Fibroblast of skin of right quadriceps (primary cell): ENCODE measurements around the gene SRP9.

Source experiments
- DNase-seq: peaks from one replicate; pipeline ENCODE4 v3.0.0-alpha.2; 2013

Gene SRP9, protein sequence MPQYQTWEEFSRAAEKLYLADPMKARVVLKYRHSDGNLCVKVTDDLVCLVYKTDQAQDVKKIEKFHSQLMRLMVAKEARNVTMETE

DNA sequence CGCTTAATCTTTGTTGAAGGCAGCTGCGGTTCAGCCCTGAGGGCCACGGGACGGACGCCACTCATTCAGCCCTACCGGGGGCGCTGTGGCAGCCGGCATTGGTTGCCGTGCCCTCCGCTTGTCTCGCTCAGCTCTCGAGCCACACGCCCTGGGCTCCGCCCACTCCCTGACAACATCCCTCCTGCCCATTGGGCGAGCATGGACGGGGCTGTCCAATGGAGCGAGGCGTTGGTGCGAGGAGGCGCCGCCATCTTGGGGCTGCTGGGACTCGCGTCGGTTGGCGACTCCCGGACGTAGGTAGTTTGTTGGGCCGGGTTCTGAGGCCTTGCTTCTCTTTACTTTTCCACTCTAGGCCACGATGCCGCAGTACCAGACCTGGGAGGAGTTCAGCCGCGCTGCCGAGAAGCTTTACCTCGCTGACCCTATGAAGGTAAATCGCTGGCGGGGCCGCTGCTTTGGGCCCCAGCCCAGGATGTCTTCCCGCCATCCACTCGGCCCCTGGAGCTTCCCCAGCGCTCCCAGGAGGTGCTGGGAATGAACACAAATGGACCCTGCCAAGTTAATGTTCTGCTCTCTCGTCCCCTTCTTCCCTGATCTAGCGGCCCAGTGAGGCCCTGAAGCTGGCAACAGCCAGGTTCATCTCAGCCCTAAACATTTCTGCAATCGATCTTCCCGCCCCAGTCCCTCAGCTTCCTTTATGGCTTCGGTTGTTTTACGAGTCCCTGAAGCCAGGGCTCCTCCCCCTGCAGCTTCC is at the start of gene SRP9:
TSS of gene SRP9 (plus strand) at position 244 of the 754 bp plus-strand sequence. CDS start at position 359, 115 bp downstream.
- DNase-seq = peak; percentile 98

DNA sequence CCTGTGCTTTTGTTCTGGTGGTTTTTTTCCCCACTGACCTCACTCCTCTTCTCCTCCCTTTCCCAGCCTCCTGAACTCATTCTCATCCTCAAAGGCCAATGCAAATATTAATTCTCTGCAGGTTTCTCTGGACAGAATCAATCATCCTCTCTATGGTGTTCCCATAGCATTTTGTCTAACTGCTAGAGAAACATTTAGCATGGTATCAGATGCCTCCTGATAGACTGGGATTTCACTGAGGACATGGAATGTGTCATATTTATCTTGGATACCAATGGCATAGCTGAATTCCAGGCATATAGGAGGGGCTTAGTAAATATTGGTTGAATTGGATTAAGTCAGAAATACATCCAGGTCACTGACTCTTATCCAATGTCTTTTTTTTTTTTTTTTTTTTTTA is 46.1 kb upstream of the SRP9 start:
- DNase-seq = no peak

DNA sequence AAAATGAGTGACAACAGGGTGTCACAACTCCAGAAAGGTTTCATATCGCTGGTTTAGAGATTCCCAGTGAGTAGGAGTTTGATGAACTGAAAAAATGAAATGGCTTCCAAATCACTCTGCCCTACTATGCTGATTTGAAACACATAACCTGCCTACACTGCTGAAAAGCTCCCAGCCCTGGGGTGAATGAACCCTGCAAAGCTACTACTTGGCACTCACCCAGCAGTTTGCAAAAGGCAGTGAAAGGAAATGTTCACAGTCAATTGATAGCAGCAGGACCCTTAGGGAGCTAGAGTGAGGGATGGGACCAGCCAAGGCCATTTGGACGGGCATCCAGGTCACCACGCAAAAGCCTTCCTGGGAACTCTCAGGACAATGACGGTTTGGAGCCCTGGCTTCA is 44.4 kb upstream of the SRP9 start:
- DNase-seq = no peak

DNA sequence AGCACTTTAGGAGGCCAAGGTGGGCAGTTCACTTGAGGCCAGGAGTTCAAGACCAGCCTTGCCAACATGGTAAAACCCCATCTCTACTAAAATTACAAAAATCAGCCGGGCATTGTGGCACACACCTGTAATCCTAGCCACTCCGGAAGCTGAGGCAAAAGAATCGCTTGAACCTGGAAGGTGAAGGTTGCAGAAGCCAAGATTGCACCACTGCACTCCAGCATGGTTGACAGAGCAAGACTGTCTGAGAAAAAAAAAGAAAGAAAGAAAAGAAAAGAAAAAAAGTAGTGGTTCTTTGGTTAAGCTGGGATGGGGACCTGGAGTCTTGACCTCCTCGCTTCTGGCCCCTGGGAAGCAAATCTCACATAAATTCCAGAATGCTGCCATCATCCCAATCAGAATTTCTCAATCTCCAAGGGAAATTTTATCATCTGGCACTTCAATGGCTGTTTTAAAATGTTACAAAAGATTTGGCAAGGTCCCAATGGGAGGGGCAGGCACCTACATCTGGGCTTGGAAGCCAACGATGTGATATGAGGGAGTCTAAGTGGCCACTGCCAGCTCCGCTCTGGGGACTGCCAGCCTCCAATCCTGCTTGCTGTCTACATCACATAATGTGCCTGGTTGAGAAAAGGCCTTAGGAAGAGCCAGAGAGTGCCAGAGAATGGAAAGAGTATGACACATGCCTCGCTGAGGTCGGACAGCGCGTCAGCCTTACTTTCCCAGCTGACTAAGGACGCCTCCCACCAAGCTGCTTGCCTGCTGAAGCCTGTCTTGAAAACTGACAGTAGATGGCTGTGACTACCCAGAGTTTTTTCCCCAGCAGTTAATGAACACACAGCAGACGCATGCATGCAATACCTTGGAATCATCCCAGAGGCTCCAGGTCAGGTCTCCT is 42.1 kb upstream of the SRP9 start:
- DNase-seq = peak; percentile 95

DNA sequence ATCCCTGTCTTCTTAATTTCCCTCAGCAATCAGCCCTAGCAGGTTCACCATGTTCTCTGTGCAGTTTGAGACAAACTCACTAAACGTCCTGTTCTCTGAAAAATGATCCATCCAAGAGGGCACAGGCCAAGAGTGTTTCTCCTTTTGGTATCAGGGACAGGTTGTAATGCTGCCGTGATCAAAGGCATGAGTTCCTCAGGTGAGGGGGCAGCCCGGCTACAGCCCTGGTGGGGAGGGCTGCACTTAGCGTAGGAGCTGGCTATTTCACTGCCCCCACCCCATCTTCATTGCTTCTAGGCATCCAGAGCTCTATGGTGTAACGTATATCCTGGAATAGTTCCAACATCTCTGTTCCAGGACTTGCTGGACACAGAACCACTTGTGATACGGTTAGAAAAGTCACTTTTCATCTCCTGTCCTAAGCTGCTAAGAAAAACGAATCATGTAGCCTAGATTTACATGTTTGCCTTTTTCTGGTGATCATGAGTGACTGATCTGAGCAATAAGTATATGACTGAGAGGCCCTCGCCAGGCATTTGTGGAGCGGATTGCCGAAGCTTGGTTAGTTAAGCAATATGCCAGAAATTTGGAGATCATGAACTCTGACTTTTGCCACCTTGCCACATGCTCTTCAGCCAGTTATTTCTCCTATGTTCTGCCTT is 41.1 kb upstream of the SRP9 start:
- DNase-seq = no peak

DNA sequence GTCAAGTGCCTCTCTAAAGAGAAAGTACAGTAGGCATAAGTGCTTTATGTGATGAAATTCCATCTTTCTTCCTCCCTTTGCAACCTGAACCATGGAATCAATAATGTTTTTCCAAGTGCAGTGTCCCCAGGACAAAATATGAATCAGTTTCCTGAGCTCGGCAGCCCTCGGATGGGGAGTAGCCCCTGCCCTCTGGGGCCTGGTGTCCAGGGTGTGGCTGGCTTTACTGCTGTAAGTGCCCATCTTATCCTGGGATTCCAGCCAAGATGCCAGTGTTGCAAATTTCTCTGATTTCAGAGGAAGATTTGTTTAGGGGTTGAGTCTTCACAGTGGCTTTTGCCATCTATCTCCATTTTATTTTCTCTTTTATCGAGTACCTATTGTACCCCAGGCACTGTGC is 40.5 kb upstream of the SRP9 start:
- no peak for DNase-seq

DNA sequence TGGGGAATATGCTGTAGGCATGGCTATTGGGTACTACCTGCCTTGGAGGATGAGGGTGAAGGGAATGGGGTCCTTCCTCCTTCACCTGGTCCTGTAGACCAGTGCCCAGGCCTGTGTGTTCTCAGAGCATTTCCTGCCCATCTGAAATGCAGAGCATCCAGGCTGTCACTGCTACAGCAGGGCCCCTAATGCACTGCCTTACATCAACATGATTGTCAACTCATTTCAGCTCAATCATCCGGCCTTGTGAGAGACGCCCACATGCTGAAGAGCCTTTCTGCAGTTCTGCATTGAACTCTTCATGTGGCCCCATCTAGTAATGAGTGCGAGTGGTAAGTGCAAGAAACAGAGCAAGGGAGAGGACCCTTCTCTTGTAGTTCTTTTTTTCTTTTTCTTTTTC is 39.8 kb upstream of the SRP9 start:
- no peak for DNase-seq

DNA sequence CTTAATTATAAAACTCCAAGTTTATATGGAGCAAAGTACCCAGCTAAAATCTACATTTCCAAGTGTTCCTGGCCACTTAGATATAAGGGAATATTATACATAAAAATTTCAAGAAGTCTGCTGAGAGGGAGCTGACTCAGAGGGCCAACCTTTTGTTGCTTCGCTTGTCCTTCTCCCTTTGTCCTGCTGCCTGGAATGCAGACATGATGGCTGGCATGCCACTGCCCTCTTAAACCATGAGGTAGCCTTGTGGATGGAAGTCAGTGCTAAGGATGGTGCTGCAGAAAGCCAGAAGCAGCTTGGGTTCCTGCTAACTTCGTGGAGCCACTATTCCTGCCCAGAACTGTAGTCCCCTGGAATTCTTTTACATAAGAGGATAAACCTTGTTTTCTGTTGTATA is 38.9 kb upstream of the SRP9 start:
- DNase-seq = no peak

DNA sequence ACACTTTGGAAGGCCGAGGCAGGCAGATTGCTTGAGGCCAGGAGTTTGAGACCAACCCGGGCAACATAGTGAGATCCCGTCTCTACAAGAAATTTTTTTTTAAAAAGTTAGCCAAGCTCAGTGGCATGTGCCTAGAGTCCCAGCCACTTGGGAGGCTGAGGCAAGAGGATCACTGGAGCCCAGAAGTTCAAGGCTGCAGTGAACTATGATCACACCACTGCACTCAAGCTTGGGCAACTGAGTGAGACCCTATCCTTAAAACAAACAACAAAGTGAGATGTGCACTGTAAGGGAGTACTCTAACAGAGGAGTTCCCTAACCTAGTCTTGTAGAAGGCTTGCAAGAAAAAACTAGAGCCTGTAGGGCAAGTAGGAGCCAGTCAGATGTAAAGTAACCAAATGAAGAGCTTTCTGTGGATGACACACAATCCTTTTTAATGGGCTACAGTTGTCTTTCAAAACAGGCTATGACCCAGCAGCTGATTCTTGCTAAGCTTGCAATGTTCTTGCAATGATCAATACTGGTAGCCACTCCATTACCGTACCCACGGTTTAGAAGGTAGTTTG is 38.0 kb upstream of the SRP9 start:
- DNase-seq = no peak

DNA sequence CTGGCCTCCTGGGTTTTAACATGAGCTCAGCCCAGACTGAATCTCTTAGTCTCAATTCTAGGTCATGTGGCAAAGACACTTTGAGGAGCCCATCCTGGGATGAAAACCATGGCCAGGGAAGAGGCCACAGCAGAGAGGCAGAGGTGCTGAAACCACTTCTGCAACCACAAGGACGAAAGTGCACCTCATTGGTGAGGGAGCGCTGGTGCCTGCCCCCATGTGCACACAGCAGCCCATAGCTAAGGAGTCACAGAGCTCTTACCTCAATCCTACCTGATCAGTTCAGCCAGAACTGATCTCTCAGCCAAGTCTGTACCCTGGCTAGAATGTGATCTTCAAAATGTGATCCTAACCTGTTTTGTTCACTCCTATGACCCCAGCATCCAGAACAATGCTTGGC is 32.9 kb upstream of the SRP9 start:
- no peak for DNase-seq

DNA sequence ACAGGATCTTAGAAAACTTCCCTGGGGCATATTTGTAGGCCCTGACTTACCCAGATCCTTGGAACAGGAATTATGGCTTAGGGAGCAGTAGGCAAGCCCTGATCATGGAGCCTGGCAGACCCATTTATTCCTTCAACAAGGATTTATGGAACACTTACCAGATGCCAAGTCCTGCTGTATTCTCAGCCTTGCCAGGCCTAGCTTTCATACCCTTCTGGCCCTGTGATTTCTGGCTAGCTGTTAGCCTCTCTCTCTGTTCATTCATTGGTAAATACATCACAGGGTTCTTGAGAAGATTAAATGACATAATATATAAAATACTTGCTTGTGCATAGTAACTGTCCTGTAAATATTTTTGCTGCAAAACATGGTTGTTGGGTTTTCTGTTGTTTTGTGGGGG is 32.4 kb upstream of the SRP9 start:
- DNase-seq = no peak

DNA sequence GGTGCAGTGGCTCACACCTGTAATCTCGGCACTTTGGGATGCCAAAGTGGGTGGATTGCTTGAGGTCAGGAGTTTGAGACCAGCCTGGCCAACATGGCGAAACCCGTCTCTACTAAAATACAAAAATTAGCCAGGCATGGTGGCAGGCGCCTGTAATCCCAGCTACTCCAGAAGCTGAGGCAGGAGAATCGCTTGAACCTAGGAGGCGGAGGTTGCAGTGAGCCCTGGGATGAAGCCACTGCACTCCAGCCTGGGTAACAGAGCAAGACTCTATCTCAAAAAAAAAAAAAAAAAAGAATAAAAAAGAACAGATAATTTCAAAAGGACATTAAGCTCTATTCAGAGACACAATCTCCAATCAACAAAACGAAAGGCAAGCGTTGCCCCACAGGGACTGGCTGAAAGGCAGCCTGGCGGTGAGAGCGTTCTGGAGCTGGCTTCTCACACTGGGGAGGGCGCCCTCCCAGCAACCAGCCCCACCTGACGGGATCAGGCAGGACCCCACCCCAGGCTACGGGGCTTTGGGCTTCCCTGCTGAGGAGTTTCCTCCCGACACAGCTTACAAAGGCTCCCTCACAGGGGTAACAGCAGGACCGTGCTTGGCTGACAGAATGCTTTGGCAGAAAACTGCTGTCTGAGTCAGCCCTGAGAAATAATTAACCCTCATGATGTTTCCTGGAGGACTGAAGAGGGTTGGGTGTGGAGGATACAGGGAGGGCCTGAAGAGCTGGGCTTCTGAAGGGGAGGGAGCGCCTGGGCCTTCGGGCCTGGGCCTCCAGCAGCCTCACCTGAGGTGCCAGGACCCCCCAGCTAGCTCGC is 31.1 kb upstream of the SRP9 start:
- peak; percentile 88 for DNase-seq

DNA sequence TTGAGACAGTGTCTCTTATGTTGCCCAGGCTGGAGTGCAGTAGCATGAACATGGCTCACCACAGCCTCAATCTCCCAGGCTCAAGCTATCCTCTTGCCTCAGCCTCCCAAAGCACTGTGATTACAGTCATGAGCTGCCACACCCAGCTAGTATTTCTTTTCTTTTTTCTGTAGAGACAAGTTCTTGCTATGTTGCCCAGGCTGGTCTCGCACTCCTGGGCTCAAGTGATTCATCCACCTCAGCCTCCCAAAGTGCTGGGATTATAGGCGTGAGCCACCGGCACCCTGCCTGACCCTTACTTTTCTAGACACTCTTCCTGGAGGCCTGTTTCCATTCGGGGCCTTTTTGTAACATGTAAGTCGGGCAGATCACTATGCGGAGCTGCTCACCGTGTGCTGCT is 30.1 kb upstream of the SRP9 start:
- peak; percentile 35 for DNase-seq

DNA sequence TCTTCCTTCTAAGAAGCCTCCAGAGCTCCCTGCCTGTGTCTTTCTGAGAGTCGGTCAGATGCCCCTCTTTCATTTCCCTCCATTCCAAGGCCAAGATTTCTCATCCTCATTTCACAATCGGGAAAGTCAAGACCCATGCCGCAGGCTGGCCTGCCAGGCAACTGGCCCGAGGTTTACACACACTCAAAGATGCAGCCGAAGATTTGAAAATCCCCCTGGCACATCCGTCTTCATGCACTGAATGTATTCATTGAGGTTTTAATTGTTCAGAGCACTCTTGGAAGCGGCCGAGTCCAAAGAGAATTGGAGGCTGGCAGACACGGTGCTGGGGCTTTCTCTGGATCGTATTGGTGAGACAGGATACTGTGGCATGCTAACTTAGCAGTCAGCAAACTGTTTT is 29.1 kb upstream of the SRP9 start:
- no peak for DNase-seq

DNA sequence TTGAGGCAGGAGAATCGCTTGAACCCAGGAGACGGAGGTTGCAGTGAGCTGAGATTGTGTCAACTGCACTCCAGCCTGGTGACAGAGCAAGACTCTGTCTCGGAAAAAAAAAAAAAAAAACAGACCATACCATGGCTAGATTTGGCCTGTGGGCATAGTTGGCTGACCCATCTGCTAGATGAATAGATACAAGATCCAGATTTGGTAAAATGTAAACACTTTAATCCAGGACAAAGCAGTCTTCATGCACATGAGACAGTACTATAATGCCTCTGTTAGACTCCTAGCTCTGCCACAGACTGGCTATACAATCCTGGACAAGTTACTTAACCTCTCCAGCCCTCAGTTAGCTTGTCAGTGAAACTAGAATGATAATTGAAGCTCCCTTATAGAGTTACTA is 27.9 kb upstream of the SRP9 start:
- no peak for DNase-seq

DNA sequence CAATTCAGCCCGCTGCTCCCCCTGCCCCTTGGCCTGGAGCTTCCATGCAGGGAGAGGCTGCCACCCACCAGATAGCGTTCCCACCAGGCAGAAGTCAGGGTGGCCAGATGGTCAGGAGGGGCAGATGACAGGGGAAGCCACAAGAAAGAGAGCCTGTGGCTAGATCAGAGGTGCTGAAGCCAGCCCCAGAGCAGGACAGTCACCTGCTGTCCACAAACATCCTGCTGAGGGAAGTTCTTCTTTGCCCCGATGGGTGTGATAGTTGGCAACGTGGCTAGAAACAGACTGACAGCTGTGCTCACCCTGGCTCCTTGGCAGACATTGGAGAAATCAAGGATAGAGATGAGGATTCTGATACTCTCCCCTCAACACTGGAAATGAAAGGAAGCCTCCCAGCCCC is 27.2 kb upstream of the SRP9 start:
- no peak for DNase-seq

DNA sequence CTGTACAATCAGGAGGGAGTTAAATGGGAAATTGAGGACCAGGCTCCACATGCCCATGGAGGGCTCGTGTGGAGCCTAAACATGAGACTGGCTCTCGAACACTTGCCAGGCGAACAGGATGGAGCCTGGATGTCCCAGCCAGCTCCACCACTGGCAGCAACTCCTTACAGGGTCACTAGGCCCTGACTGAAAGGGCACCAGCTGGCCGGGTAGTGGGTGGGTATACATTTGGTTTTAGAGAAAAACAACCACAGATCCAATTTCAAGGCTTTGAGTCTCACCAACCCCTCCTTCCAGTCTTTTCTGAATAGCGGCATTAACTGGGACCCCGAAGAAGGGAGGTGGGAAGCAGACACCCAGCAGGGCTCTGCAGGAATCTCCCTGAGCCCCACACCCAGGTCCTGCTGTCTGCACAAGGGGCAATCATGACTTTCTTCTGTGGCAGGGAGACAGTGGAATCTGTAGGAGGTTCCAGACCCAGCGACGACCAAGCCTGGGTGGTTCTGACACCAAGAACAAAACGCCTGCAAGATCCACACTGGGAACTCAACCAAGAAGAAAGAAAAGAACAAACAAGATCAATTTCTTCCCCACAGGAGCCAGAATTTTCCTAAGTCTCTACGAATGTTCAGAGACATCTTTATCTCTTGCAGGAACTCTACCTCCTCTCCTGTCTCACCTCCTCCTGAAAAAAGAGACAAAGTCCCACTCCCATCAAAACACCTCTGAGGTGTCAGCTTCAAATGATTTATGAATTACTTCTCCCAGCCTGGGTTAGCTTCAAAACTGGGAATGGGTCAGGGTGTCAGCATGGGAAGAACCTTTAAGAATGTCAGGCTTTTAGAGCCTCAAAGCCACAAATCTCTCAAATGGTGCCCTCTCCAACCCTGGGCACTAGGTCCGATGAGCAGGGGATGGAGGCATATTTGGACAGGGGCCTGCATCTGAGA is 26.5 kb upstream of the SRP9 start:
- no peak for DNase-seq

DNA sequence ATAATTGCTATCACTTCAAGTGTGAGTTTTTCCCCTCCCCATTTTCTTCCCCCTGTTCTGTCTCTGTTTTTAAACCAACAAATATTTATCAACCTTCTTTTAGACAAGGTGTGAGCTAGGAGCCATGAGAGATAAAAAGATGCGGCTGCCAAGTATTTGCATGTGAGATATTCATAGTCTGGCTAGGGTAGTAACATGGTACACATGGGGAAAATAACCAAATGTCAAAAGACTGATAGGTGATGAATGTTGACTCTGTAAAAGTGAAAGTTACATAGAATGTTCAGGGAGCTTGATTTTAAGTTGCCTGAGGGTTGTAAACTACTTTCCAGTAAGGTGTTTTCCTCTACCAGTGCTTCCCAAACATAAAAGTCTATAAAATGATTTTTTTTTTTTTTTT is 25.4 kb upstream of the SRP9 start:
- no peak for DNase-seq

DNA sequence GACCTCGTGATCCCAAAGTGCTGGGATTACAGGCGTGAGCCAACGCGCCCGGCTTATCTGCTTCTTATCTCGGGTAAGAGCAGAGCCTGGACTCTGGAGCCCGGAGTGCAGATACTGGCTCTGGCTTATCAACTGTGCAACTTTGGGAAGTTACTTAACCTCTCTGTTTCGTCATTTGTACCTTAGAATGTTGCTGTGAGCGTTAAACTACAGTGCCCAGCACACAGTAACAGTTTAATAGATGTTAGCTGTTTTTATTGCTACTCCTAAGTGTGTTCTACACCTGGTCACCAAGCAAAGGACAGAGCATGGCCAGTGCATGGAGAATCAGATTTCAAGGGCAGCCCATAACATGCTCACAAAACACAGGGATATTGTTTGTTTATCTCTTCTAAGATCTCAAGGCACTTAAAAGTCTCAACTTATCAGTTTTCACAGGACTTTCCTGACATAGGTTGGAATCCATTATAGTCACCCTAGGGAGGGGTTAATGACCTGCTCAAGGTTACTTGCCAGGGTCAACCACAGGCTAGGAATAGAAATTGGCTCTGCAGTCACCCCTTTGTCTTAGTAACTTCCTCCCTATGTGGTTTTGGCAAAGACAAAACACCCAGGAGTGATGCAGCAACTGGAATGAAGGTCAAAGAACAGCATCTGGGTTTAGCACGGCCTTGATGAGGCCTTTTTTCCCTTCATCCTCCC is 22.5 kb upstream of the SRP9 start:
- peak; percentile 86 for DNase-seq

DNA sequence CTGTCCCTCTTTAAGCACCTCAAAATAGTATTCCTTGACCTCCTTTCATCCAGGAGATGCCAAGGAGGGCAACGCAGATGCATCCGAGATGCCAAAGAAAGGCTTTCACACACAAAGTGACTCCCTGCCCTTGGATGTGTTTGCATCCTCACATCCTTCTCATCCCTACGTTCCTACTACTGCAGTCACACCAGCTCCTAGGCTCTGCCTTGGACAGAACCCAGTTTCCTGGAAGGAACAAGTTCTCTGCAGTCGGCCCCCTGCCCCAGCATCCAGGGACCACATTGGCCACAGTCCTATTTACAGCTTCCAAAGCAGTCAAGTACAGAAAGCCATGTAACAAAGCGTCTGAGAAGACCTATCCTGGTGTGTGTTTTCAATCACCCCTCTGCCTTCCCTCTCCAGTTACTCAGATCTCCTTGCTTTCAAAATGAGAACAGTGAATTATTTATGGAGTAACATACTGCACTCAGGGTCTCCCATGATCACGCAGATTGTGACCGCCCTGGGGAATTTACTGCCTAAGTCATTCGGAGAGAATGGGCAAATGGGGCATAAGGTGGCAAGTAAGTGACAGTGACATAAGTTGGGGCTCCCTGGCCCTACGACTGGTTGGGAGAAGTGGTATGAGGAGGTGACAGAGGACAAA is 21.8 kb upstream of the SRP9 start:
- no peak for DNase-seq
